Fibroblast of villous mesenchyme (primary cell): ENCODE results near the gene HK1. TPM values are rescaled to one million over a fixed set of nuclear protein-coding genes. Genes with fewer than 3 reads are reported as not detected.
A peak's percentile ranks its signal among the peaks of the same experiment; 100 is the strongest.

ENCODE experiments used
- DNase-seq: peaks from one replicate; pipeline ENCODE4 v3.0.0-alpha.2; 2010; ENCODE audit warnings: low read depth
- H3K4me3 ChIP-seq: 2 replicates; pipeline ENCODE4 v1.5.1; 2011; ENCODE audit warnings: low read depth, mild to moderate bottlenecking, low read length
- total RNA-seq: library from RNA; depleted of rRNA; stranded (reverse); fragments of >200 nt; gene quantifications from 2 replicates; pipeline ENCODE4 v1.2.3, GENCODE V29; 2012
- TF ChIP-seq, protein P1 (sequence below): IDR thresholded peaks from 2 replicates; pipeline ENCODE4 v1.5.1; 2012; ENCODE audit warnings: low read depth, mild to moderate bottlenecking, low read length; ENCODE audit not compliant: insufficient read depth

Gene HK1
- total RNA-seq, 1 donor: 91.1 TPM

DNA sequence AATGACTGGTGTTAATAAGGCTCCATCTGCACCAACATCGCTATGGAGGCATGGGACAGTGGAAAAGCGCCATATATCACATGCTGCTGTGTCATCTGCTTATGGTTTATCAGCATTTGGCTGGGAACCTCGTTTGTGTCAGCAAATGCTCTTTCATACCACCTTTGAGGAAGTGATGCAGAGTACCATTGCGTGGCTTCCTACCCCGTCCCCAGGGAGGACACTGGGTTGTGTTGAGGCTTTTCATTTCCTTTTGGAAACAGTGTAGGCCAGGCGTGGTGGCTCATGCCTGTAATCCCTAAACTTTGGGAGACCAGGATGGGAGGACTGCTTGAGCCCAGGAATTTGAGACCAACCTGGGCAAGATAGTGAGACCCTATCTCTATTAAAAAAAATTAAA is 131.7 kb downstream of the HK1 start:
- no peak overlapping the region for H3K4me3 ChIP-seq
- TF ChIP-seq, protein P1, sequence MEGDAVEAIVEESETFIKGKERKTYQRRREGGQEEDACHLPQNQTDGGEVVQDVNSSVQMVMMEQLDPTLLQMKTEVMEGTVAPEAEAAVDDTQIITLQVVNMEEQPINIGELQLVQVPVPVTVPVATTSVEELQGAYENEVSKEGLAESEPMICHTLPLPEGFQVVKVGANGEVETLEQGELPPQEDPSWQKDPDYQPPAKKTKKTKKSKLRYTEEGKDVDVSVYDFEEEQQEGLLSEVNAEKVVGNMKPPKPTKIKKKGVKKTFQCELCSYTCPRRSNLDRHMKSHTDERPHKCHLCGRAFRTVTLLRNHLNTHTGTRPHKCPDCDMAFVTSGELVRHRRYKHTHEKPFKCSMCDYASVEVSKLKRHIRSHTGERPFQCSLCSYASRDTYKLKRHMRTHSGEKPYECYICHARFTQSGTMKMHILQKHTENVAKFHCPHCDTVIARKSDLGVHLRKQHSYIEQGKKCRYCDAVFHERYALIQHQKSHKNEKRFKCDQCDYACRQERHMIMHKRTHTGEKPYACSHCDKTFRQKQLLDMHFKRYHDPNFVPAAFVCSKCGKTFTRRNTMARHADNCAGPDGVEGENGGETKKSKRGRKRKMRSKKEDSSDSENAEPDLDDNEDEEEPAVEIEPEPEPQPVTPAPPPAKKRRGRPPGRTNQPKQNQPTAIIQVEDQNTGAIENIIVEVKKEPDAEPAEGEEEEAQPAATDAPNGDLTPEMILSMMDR: no peak
- DNase-seq: no peak

GRCh38 chr10:69410487-69410886 is 132.2 kb downstream of the HK1 start:
- TF ChIP-seq, protein P1: no peak
- H3K4me3 ChIP-seq: no peak overlapping the region
- no peak for DNase-seq

DNA sequence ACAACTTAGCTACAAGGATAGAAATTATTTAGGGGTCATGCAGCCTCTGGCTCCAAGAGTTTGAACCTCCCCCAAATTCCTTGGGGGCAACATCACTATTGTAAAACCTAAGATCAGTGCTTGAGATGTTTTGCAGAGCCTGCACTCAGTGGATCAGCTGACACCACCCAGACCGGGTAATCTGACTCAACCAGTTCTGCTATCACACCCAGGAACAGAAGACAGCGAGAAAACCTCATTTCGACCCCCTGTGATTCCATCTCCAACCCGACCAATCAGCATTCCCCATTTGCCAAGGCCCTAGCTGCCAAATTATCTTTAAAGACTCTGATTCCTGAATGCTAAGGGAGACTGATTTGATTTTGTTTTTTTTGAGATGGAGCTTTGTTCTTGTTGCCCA is 133.2 kb downstream of the HK1 start:
- no peak overlapping the region for H3K4me3 ChIP-seq
- TF ChIP-seq, protein P1: no peak
- no peak for DNase-seq

GRCh38 chr10:69412232-69412790 is 134.0 kb downstream of the HK1 start:
- H3K4me3 ChIP-seq: no peak overlapping the region
- TF ChIP-seq, protein P1: no peak
- DNase-seq: no peak

DNA sequence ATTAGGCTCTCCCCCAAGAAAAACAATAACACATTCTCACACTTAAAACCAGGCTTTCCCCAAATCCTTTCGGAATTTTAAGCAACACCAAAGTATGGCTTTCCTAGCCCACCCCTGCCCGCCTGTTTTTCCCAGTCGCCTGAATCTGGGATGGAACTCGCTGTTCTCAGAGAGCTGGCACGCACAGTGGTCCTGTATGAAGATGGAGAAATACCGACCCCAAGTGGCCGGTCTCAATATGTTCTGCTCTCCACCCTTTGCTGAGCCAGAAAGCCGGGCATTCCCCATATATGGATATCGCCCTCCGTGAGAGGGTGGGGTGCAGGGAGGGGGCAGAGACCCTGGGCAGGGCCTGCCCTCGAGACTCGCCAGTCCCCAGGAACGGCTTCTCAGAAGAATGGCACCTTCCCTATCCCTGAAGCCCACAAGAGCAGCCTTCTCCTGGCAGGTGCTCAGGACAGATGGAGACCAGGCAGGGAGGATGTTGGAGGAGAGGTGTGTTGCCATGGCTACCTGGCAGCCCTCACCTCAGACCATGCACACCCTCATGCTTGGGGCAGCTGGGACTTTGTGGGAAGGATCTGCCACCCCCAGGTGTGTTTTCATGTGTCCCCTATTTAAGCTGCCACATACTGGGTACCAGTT is 135.0 kb downstream of the HK1 start:
- DNase-seq: peak; percentile 76
- H3K4me3 ChIP-seq: no peak overlapping the region
- TF ChIP-seq, protein P1: peak; percentile 74

DNA sequence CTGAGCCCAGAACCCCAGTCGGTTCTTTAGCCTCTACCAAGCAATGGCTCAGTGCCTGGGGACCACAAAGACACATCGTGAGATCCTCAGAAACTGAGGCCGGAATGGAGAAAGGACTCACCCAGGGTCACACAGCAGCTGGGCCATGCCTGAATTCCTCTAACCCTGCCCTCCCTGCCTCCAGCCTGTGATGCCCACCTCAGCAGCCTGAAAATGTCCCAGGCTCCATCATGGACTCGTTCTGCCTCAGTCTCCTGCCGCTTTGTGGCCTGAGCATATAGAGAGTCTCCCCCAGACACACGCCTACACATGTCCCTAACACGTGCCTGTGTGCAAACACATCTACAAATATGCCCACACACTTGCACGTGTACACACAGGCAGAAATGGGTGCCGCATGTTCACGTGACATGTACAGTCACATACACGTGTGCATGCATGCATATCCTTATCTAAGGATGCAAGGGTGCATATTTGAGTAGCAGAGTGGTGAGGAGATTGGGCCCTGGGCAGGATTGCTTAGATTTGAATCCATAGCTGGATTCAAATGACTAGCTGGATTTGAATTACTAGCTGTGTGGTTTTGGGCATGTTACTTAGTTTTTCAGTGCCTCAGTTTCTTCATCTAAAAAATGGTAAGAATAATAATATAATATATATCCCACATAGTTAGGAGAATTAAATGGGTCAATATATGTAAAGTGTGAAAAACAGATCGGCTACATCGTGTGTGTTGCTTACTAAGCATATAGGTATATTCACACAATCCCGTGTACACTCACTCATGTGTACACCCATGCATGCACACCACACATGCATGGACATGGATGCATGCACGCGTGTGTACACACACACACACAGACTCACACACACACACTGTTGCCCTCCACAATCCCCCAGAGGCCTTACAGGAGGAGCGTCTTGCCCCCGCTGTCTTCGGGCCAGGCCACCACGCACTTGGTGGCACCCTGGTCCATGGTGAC is 136.0 kb downstream of the HK1 start:
- DNase-seq: no peak
- TF ChIP-seq, protein P1: no peak
- H3K4me3 ChIP-seq: no peak overlapping the region
